GM20000 (cell line): ENCODE measurements around the gene PLOD3.

Experiments
- DNase-seq: peaks from one replicate; pipeline ENCODE4 v3.0.0; 2012; ENCODE audit warnings: low spot score
- CTCF ChIP-seq: IDR thresholded peaks from 2 replicates; pipeline ENCODE4 v1.5.1; 2012; ENCODE audit warnings: mild to moderate bottlenecking, control low read depth; ENCODE audit errors: extremely low read depth, missing control alignments

Gene PLOD3

DNA sequence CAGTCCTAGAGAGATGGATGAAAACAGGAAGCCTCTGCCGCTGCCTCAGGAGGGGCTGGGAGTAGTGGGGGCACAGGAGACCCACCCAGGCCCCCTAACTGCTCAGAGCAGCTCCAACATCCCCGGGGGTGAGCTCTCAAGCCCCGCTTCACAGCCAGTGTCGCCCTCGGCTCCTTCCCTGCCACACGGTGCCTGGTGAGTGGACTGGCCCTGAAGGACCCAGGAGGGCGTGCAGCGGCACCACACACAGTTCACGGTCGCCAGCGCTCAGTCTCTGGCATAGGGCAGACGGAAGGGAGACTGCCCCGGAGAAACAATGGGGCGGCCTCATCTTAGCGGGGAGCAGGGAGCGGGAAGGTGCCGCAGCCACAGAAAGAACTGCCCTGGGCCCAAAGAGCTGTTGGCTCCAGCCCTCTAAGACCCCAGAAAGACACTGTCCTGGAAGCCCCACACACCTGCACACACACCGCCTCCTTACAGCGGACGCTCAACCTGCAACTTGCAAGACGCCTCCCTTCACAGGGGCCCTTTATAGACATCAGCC is 19.0 kb upstream of the PLOD3 start:
- DNase-seq: no peak
- TF ChIP-seq CTCF: no peak

GRCh38 chr7:101235522-101235921 is 18.1 kb upstream of the PLOD3 start:
- no peak for DNase-seq
- TF ChIP-seq CTCF: no peak

DNA sequence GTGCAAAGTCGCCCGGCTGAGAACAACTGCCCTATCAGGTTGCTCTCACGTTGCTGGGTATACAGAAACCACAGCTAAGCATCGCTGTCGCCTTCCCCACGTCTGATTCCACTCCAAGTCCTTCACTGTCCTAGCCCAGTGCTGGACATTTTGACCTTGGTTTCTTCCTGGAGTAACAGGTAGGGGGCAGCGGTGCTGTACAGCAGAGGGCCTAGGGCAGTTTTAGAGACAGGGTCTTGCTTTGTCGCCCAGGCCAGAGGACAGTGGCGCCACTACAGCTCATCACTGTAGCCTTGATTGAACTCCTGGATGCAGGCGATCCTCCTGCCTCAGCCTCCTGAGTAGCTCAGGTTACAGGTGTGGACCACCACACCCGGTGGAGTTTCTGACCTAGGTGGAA is 17.7 kb upstream of the PLOD3 start:
- TF ChIP-seq CTCF: no peak
- no peak for DNase-seq

GRCh38 chr7:101234636-101235035 is 17.3 kb upstream of the PLOD3 start:
- no peak for DNase-seq
- no peak for TF ChIP-seq CTCF

DNA sequence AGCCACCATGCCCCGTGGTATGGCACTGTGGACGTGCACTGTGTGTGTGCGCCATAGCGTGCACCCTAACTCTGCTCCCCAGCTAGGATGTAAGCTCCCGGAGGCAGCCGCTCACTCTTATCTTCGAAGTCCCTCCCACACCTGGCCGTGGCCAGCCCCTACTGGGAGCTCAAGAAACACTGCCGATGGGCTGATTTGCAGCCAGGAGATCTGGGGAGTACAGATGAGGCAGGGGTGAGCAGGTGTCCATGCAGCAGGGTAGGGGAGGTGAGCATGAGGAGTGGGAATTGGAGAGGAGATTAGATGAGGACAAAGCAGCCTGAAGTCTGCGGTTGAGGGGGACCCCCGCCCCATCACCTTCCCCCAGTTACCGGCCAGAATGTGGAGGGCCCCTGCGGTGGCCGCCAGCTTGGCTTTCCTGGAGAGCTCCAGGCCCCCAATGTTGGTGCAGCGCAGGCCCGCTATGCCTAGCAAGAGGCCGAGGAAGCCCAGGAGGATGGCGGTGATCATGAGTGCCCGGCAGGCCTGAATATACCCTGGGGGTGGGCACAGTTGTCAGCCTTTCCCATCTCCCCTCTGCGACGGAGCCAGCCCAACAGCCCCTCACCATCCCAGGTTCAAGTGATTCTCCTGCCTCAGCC is 16.6 kb upstream of the PLOD3 start:
- TF ChIP-seq CTCF: no peak
- no peak for DNase-seq

DNA sequence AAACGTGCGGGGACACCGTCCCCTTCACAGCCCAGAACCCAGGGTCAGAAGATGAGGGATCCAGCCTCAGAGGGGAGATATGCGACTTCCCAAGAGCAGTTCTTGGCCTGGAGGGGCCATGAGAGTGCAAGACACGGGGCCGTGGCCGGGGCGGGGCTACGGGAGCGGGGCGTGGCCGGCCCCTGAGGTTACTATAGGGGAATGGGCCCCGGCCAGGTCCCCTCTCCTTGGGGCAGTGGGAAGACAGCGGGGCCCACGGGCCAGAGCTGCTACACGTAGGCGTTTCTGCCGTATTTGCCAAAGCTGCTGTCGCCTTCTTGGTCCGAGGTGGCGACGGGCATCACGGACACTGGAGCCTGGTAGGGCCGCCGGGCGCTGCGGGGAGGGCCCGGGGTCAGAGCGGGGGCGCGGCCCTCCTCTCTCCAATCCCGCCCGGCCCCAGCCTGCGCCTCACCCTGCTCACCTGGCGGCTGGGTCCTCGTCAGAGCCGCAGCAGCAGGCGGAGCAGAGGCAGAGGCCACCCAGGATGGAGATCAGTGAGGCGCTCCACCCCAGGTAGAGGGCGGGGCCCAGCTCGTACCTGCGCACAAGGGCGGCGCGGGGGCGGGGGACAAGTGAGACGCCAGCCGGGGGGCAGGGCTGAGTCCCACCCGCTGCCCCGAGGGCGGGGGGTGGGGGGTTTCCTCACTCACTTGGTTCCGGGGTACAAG is 14.9 kb upstream of the PLOD3 start:
- DNase-seq: no peak
- TF ChIP-seq CTCF: no peak

DNA sequence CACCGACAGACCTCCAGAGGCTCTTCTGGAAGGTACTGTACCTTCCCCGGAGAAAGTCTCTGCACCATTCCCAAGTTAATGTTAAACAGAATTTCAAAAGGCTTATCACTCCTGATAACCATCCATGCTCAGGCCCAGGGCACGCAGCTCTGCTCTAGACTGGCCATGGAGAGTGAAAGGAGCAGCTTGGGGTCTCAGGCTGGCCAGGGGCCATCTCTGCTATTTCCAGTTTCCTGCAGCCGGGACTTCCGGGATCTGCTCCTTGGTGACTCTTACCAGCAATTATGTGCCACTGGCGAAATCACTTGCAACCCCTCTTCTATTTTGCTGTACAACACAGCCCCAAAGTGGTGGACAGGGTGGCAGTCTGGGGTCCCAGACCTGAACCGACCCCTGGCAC is 14.3 kb upstream of the PLOD3 start:
- DNase-seq: no peak
- no peak for TF ChIP-seq CTCF
